CD4-positive, alpha-beta T cell treated with Interleukin-4 for 4 hours (primary cell): ENCODE measurements around the gene EPO.

ENCODE experiments used
- DNase-seq: peaks from one replicate; pipeline ENCODE4 v3.0.0-alpha.2; 2020

EPO gene

GRCh38 chr7:100720279-100720670 lies at the start of gene EPO:
Gene EPO (plus strand): TSS chr7:100720468. CDS start chr7:100720981, 513 bp downstream.
- DNase-seq: no peak

- no peak for DNase-seq
Observed at GRCh38 chr7:100671353-100672327, 48.6 kb upstream of the EPO start.

- peak; percentile 100 for DNase-seq
Observed at GRCh38 chr7:100673302-100673941, 46.8 kb upstream of the EPO start, which contains the start of gene GNB2. Gene GNB2 (plus strand): TSS chr7:100673740. CDS start chr7:100676266, 2,526 bp downstream.

GRCh38 chr7:100673942-100674410 lies 46.3 kb upstream of the EPO start:
- DNase-seq: peak; percentile 31

GRCh38 chr7:100674411-100675104 lies 45.7 kb upstream of the EPO start:
- DNase-seq: no peak

- DNase-seq: no peak
Observed at GRCh38 chr7:100675105-100675451, 45.2 kb upstream of the EPO start.

- DNase-seq: peak; percentile 98
Observed at GRCh38 chr7:100675581-100676350, 44.5 kb upstream of the EPO start.

GRCh38 chr7:100676501-100677306 lies 43.6 kb upstream of the EPO start:
- DNase-seq: no peak

GRCh38 chr7:100677308-100678267 lies 42.7 kb upstream of the EPO start:
- DNase-seq: no peak

GRCh38 chr7:100678291-100678984 lies 41.8 kb upstream of the EPO start:
- DNase-seq: no peak

GRCh38 chr7:100679129-100679926 lies 40.9 kb upstream of the EPO start:
- no peak for DNase-seq

- peak; percentile 21 for DNase-seq
Observed at GRCh38 chr7:100679927-100680575, 40.2 kb upstream of the EPO start.

GRCh38 chr7:100680576-100681271 lies 39.5 kb upstream of the EPO start:
- no peak for DNase-seq

- DNase-seq: no peak
Observed at GRCh38 chr7:100681491-100682227, 38.6 kb upstream of the EPO start.

GRCh38 chr7:100682228-100682741 lies 38.0 kb upstream of the EPO start:
- peak; percentile 31 for DNase-seq

GRCh38 chr7:100682991-100683658 lies 37.1 kb upstream of the EPO start:
- no peak for DNase-seq
